ENCODE results near the gene MBP.

- TF ChIP-seq POLR2AphosphoS5 (IDR thresholded peaks at IDR 0.05; ENCODE audit: low read depth) (no peak), EZH2 (IDR thresholded peaks at IDR 0.05; ENCODE audit: low read depth, unreplicated experiment) (no peak), CREB1 (CRISPR knock-in tag; IDR thresholded peaks at IDR 0.05; ENCODE audit: low read depth) (no peak), CTCF (conservative IDR thresholded peaks at IDR 0.05; ENCODE audit: low read depth in 2 of 2) (no peak), EZH2phosphoT487 (IDR thresholded peaks at IDR 0.05; ENCODE audit: unreplicated experiment) (no peak), ZNF462 (CRISPR knock-in tag; IDR thresholded peaks at IDR 0.05) (no peak), REST (IDR thresholded peaks at IDR 0.05; ENCODE audit: unreplicated experiment) (no peak), JUNB (IDR thresholded peaks at IDR 0.05; ENCODE audit: unreplicated experiment) (no peak), ZNF114 (CRISPR knock-in tag; IDR thresholded peaks at IDR 0.05) (no peak), ETS1 (IDR thresholded peaks at IDR 0.05) (no peak)
Measured at GRCh38 chr18:77046409-77046808, 86.2 kb downstream of the MBP start.

All from GM23338 (cell line).